ENCODE measurements around the gene CTSH. TPM values are rescaled to one million over a fixed set of nuclear protein-coding genes. Genes with fewer than 3 reads are reported as not detected.
A peak's percentile ranks its signal among the peaks of the same experiment; 100 is the strongest.

Gene CTSH
- total RNA-seq, 2 donors from 2014 or later, result 41.6 to 74.3 TPM

GRCh38 chr15:78950343-78950742, 5.5 kb upstream of the CTSH start:
- ATAC-seq (no peak), DNase-seq (no peak)
- intact Hi-C loops (cut with DNase I), result no loop called here

GRCh38 chr15:78949461-78949860, 4.6 kb upstream of the CTSH start:
- intact Hi-C loops (cut with DNase I), result no loop called here
- ATAC-seq (no peak), DNase-seq (no peak)

- DNase-seq, result no peak
- no peak for ATAC-seq
- intact Hi-C loops (cut with DNase I), result no loop called here
Measured at GRCh38 chr15:78947506-78947905, 2.7 kb upstream of the CTSH start.

- intact Hi-C loops (cut with DNase I), result no loop called here
- no peak for DNase-seq
- no peak for ATAC-seq
Measured at GRCh38 chr15:78946493-78946892, 1.6 kb upstream of the CTSH start.

GRCh38 chr15:78944202-78944625, 632 bp downstream of the CTSH start:
- DNase-seq (no peak), ATAC-seq (peak; percentile 21 to 37)
- intact Hi-C loops (cut with DNase I), result no loop called here

- intact Hi-C loops (cut with DNase I), result no loop called here
- no peak for DNase-seq
- no peak for ATAC-seq
Measured at GRCh38 chr15:78943692-78944091, 1.2 kb downstream of the CTSH start.

- no peak for DNase-seq
Measured at GRCh38 chr15:78942741-78943140, 2.1 kb downstream of the CTSH start.

GRCh38 chr15:78938658-78939488, 6.0 kb downstream of the CTSH start:
- intact Hi-C loops (cut with DNase I), result no loop called here

More at GRCh38 chr15:78942741-78943140, 2.1 kb downstream of the CTSH start:
- intact Hi-C loops (cut with DNase I), result no loop called here
- ATAC-seq, result no peak

GRCh38 chr15:78937132-78937739, 7.6 kb downstream of the CTSH start:
- intact Hi-C loops (cut with DNase I), result no loop called here
- ATAC-seq (peak; percentile 43 to 66), DNase-seq (peak; percentile 72)

More at GRCh38 chr15:78938658-78939488, 6.0 kb downstream of the CTSH start:
- no peak for DNase-seq
- no peak for ATAC-seq

GRCh38 chr15:78934655-78935023, 10.2 kb downstream of the CTSH start:
- intact Hi-C loops (cut with DNase I), result no loop called here
- DNase-seq (no peak), ATAC-seq (no peak)

- DNase-seq (peak; percentile 59), ATAC-seq (peak; percentile 24 to 43)
- intact Hi-C loops (cut with DNase I), result no loop called here
Measured at GRCh38 chr15:78933823-78934654, 10.8 kb downstream of the CTSH start.

- intact Hi-C loops (cut with DNase I), result no loop called here
- ATAC-seq (no peak), DNase-seq (no peak)
Measured at GRCh38 chr15:78933187-78933822, 11.5 kb downstream of the CTSH start.

- intact Hi-C loops (cut with DNase I), result no loop called here
- DNase-seq (no peak), ATAC-seq (no peak)
Measured at GRCh38 chr15:78932258-78932808, 12.5 kb downstream of the CTSH start.

- ATAC-seq (peak in 1 of 2 donors; percentile 14), DNase-seq (no peak)
- intact Hi-C loops (cut with DNase I), result no loop called here
Measured at GRCh38 chr15:78931439-78932257, 13.2 kb downstream of the CTSH start.

GRCh38 chr15:78930577-78931388, 14.1 kb downstream of the CTSH start:
- ATAC-seq (peak; percentile 28 to 62), DNase-seq (no peak)
- intact Hi-C loops (cut with DNase I), result no loop called here

- no peak for ATAC-seq
- DNase-seq, result no peak
- intact Hi-C loops (cut with DNase I), result no loop called here
Measured at GRCh38 chr15:78929536-78930264, 15.1 kb downstream of the CTSH start.

GRCh38 chr15:78928616-78929093, 16.2 kb downstream of the CTSH start:
- DNase-seq (no peak), ATAC-seq (no peak)
- intact Hi-C loops (cut with DNase I), result no loop called here
